ENCODE results near the gene GLI1.
"Not testable (repeated sequence)": the region's sequence is repeated elsewhere in the genome, so short reads cannot be mapped to it uniquely, and the experiment has no call there.

Gene GLI1

GRCh38 chr12:57498132-57498502 lies 38.5 kb downstream of the GLI1 start:
- FAIRE-seq (no peak), DNase-seq (ENCODE audit: insufficient read length, low spot score) (no peak)
- no peak for TF ChIP-seq POLR2A (IDR thresholded peaks at IDR 0.05; ENCODE audit: low read depth, low read length)

GRCh38 chr12:57498571-57498970 lies 39.0 kb downstream of the GLI1 start:
- TF ChIP-seq POLR2A (IDR thresholded peaks at IDR 0.05; ENCODE audit: low read depth, low read length), result no peak
- DNase-seq (ENCODE audit: insufficient read length, low spot score) (no peak), FAIRE-seq (no peak)

GRCh38 chr12:57500213-57500612 lies 40.6 kb downstream of the GLI1 start:
- TF ChIP-seq POLR2A (IDR thresholded peaks at IDR 0.05; ENCODE audit: low read depth, low read length), result no peak
- no peak for DNase-seq (ENCODE audit: insufficient read length, low spot score)
- FAIRE-seq, result no peak

- not testable (repeated sequence) for DNase-seq (ENCODE audit: insufficient read length, low spot score); FAIRE-seq
Measured at GRCh38 chr12:57502311-57502969, 42.9 kb downstream of the GLI1 start.

- not testable (repeated sequence) for FAIRE-seq; DNase-seq (ENCODE audit: insufficient read length, low spot score)
Measured at GRCh38 chr12:57506541-57506940, 47.0 kb downstream of the GLI1 start.

- DNase-seq (ENCODE audit: insufficient read length, low spot score); FAIRE-seq: not testable (repeated sequence)
Measured at GRCh38 chr12:57507796-57508195, 48.2 kb downstream of the GLI1 start.

- FAIRE-seq (no peak), DNase-seq (ENCODE audit: insufficient read length, low spot score) (no peak)
- TF ChIP-seq POLR2A (IDR thresholded peaks at IDR 0.05; ENCODE audit: low read depth, low read length), result no peak
Measured at GRCh38 chr12:57511161-57511560, 51.6 kb downstream of the GLI1 start.

- FAIRE-seq (no peak), DNase-seq (ENCODE audit: insufficient read length, low spot score) (no peak)
- no peak for TF ChIP-seq POLR2A (IDR thresholded peaks at IDR 0.05; ENCODE audit: low read depth, low read length)
Measured at GRCh38 chr12:57511588-57512325, 52.2 kb downstream of the GLI1 start.

- no peak for FAIRE-seq
- DNase-seq (ENCODE audit: insufficient read length, low spot score), result no peak
- no peak for TF ChIP-seq POLR2A (IDR thresholded peaks at IDR 0.05; ENCODE audit: low read depth, low read length)
Measured at GRCh38 chr12:57512665-57513064, 53.1 kb downstream of the GLI1 start.

- TF ChIP-seq POLR2A (IDR thresholded peaks at IDR 0.05; ENCODE audit: low read depth, low read length), result no peak
- no peak for DNase-seq (ENCODE audit: insufficient read length, low spot score)
- FAIRE-seq, result no peak
Measured at GRCh38 chr12:57513266-57513665, 53.7 kb downstream of the GLI1 start.

- not testable (repeated sequence) for FAIRE-seq
Measured at GRCh38 chr12:57513677-57514076, 54.1 kb downstream of the GLI1 start.

GRCh38 chr12:57514246-57514645 lies 54.7 kb downstream of the GLI1 start:
- not testable (repeated sequence) for DNase-seq (ENCODE audit: insufficient read length, low spot score); FAIRE-seq

More at GRCh38 chr12:57513677-57514076, 54.1 kb downstream of the GLI1 start:
- DNase-seq (ENCODE audit: insufficient read length, low spot score), result not testable (repeated sequence)

- no peak for FAIRE-seq
- no peak for TF ChIP-seq POLR2A (IDR thresholded peaks at IDR 0.05; ENCODE audit: low read depth, low read length)
- DNase-seq (ENCODE audit: insufficient read length, low spot score), result no peak
Measured at GRCh38 chr12:57514720-57515407, 55.3 kb downstream of the GLI1 start.

GRCh38 chr12:57515408-57515933 lies 55.9 kb downstream of the GLI1 start:
- FAIRE-seq (no peak), DNase-seq (ENCODE audit: insufficient read length, low spot score) (no peak)
- no peak for TF ChIP-seq POLR2A (IDR thresholded peaks at IDR 0.05; ENCODE audit: low read depth, low read length)
